Naive thymus-derived CD8-positive, alpha-beta T cell (primary cell): ENCODE measurements around the gene NSUN4. TPM values are rescaled to one million over a fixed set of nuclear protein-coding genes. Genes with fewer than 3 reads are reported as not detected.
"Not testable (repeated sequence)": the region's sequence is repeated elsewhere in the genome, so short reads cannot be mapped to it uniquely, and the experiment has no call there.

ENCODE experiments used
- ATAC-seq, 2 donors: fragments of 150-1000 bp; cut with Tn5 transposase in 1 of 2; sonication (Bioruptor Pico), chemical (Tn5 transposase) in 1 of 2; 1 replicate in 1 of 2; 2 replicates in 1 of 2; pipeline ENCODE4 v1.10.0; 2021; ENCODE audit warnings: mild to moderate bottlenecking in 2 of 2, moderate library complexity in 2 of 2
- POLR2A ChIA-PET: fragments of 350-600 bp; sonication (Branson Sonifier 250); formaldehyde crosslinking; loops from one replicate; lab custom pipeline; 2021; ENCODE audit warnings: antibody characterized with exemption; lab: Charles Lee
- DNase-seq, 10 donors: peaks; one replicate each; pipeline versions ENCODE4 v3.0.0 to v3.0.0-alpha.2; 2020 to 2022
- H3K27ac Mint-ChIP-seq, 10 donors: one replicate each; pipeline ENCODE4 v1.8.0; 2020 to 2022; ENCODE audit warnings: mild to moderate bottlenecking in 10 of 10, mixed read lengths in 10 of 10, moderate library complexity in 4 of 10, inconsistent platforms in 1 of 10
- H3K27me3 Mint-ChIP-seq, 5 donors: one replicate each; pipeline ENCODE4 v1.8.0; 2021 to 2022; ENCODE audit warnings: mixed read lengths in 5 of 5
- H3K36me3 Mint-ChIP-seq, 3 donors: one replicate each; pipeline ENCODE4 v1.8.0; 2020 to 2022; ENCODE audit warnings: mixed read lengths in 3 of 3, mild to moderate bottlenecking in 2 of 3, inconsistent platforms in 1 of 3
- H3K4me1 Mint-ChIP-seq, 4 donors: one replicate each; pipeline ENCODE4 v1.8.0; 2021 to 2022; ENCODE audit warnings: mixed read lengths in 4 of 4
- H3K4me3 Mint-ChIP-seq, 10 donors: one replicate each; pipeline ENCODE4 v1.8.0; 2020 to 2022; ENCODE audit warnings: mild to moderate bottlenecking in 10 of 10, mixed read lengths in 10 of 10, moderate library complexity in 6 of 10, inconsistent platforms in 1 of 10
- H3K9me3 Mint-ChIP-seq, 9 donors: one replicate each; pipeline ENCODE4 v1.8.0; 2020 to 2022; ENCODE audit warnings: mixed read lengths in 9 of 9, mild to moderate bottlenecking in 3 of 9, inconsistent platforms in 1 of 9, moderate library complexity in 1 of 9
- polyA plus RNA-seq, 3 donors: library from polyadenylated mRNA; unstranded; fragments of 300-500 nt; fragmentation: Illumina TruSeq; gene quantifications; one replicate each; pipeline ENCODE4 v1.2.3, GENCODE V29; 2021
- total RNA-seq, 8 experiments: library from RNA in 2 of 8; stranded (reverse) in 2 of 8; gene quantifications; one replicate each; pipeline ENCODE4 v1.2.3 and lab custom pipeline; 2021 to 2026

NSUN4 gene
- total and polyA plus RNA-seq, 5 experiments from 2014 or later, result 10.3 to 29.7 (median 14.0) TPM

- ATAC-seq, H3K4me1 Mint-ChIP-seq, H3K36me3 Mint-ChIP-seq, POLR2A ChIA-PET, DNase-seq, H3K9me3 Mint-ChIP-seq, H3K27me3 Mint-ChIP-seq, H3K4me3 Mint-ChIP-seq: not testable (repeated sequence)
- H3K27ac Mint-ChIP-seq, result peak overlapping the region in 1 of 10 donors; percentile 34
Observed at GRCh38 chr1:46331786-46332540, 8.6 kb upstream of the NSUN4 start.

DNA sequence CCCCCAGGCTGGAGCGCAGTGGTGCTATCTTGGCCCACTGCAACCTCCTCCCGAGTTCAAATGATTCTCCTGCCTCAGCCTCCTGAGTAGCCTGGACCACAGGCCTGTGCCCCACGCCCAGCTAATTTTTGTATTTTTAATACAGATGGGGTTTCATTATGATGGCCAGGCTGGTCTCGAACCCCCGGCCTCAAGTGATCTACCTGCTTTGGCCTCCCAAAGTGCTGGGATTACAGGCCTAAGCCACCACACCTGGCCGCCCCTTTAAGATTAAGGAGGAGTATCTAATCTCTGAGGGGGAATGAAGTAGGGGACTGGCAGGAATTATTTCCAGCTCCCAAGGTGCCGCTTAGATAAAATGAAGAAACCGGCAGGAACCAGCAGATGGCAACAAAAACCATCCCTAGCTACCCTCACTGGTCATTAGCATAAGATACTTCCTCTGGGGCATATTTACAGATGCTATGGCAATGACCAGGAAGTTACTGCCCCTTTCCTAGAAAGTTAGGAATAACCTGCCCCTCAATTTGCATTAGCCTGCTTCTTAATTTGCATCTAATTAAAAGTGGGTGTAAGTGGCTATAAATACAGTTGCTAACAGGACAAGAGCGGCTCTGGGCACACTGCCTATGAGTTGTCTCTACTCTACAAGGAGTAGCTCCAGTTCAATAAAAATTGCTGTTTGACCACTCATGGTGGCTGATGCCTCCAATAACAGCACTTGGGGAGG lies 7.1 kb upstream of the NSUN4 start:
- Mint-ChIP-seq H3K27ac (no peak overlapping the region), H3K4me1 (no peaks in the 10 kb centered on the region), H3K4me3 (no peak overlapping the region), H3K9me3 (no peaks in the 10 kb centered on the region), H3K27me3 (no peaks in the 10 kb centered on the region), H3K36me3 (no peaks in the 10 kb centered on the region)
- POLR2A ChIA-PET, result no interaction called here
- DNase-seq (no peak), ATAC-seq (no peak)

GRCh38 chr1:46334030-46334384 lies 6.6 kb upstream of the NSUN4 start:
- no peak overlapping the region for H3K27ac Mint-ChIP-seq
- ATAC-seq (no peak), DNase-seq (no peak)
- peaks cover 0 to 4% (median 1%) of the 10 kb centered on the region in 4 donors for H3K4me1 Mint-ChIP-seq
- no peak overlapping the region for H3K4me3 Mint-ChIP-seq
- no peaks in the 10 kb centered on the region for H3K36me3 Mint-ChIP-seq
- H3K27me3 Mint-ChIP-seq, result no peaks in the 10 kb centered on the region
- H3K9me3 Mint-ChIP-seq, result no peaks in the 10 kb centered on the region
- POLR2A ChIA-PET, result no interaction called here

GRCh38 chr1:46335081-46335480 lies 5.5 kb upstream of the NSUN4 start:
- ATAC-seq (no peak), DNase-seq (no peak)
- Mint-ChIP-seq H3K4me3 (no peak overlapping the region), H3K36me3 (no peaks in the 10 kb centered on the region), H3K27ac (no peak overlapping the region), H3K9me3 (no peaks in the 10 kb centered on the region), H3K27me3 (no peaks in the 10 kb centered on the region), H3K4me1 (peaks cover 4 to 11% (median 6%) of the 10 kb centered on the region in 4 donors)
- POLR2A ChIA-PET, result no interaction called here

DNA sequence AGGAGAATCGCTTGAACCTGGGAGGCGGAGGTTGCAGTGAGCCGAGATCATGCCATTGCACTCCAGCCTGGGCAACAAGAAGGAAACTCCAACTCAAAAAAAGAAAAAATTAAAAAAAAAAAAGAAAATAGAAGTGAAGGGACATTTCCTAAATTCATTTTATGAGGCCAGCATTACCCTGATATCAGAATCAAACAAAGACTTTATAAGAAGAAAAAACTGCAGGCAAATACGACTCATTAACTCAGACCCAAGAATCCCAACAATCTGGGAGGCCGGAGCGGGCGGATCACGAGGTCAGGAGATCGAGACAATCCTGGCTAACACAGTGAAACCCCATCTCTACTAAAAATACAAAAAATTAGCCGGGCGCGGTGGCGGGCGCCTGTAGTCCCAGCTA lies 3.2 kb upstream of the NSUN4 start:
- POLR2A ChIA-PET, result interaction anchor here (0.6 kb wide), 1 partner anchor 25 kb away, joined by 4 read pairs; no protein-coding TSS in a partner anchor
- not testable (repeated sequence) for ATAC-seq, H3K36me3 Mint-ChIP-seq, H3K27ac Mint-ChIP-seq, H3K4me3 Mint-ChIP-seq, DNase-seq, H3K27me3 Mint-ChIP-seq, H3K9me3 Mint-ChIP-seq
- peaks cover 24 to 34% (median 28%) of the 10 kb centered on the region in 4 donors for H3K4me1 Mint-ChIP-seq

- ATAC-seq (no peak), DNase-seq (peak in 2 of 10 donors; percentile 7 to 13)
- Mint-ChIP-seq H3K9me3 (peaks cover 0 to 2% (median 0%) of the 10 kb centered on the region in 9 donors), H3K4me1 (peaks cover 32 to 59% (median 50%) of the 10 kb centered on the region in 4 donors), H3K4me3 (peak overlapping the region; percentile 97 to 100 (median 100)), H3K36me3 (peaks cover 0 to 24% (median 3%) of the 10 kb centered on the region in 3 donors), H3K27ac (peak overlapping the region; percentile 95 to 100 (median 100)), H3K27me3 (no peaks in the 10 kb centered on the region)
- POLR2A ChIA-PET, result interaction anchor here (0.6 to 2.0 kb wide), 4 partner anchors 10 to 95 kb away, joined by 3 to 30 read pairs (median 7); partner anchors contain the start of genes LRRC41, RAD54L and UQCRH
Observed at GRCh38 chr1:46341222-46342083, 846 bp downstream of the NSUN4 start.

DNA sequence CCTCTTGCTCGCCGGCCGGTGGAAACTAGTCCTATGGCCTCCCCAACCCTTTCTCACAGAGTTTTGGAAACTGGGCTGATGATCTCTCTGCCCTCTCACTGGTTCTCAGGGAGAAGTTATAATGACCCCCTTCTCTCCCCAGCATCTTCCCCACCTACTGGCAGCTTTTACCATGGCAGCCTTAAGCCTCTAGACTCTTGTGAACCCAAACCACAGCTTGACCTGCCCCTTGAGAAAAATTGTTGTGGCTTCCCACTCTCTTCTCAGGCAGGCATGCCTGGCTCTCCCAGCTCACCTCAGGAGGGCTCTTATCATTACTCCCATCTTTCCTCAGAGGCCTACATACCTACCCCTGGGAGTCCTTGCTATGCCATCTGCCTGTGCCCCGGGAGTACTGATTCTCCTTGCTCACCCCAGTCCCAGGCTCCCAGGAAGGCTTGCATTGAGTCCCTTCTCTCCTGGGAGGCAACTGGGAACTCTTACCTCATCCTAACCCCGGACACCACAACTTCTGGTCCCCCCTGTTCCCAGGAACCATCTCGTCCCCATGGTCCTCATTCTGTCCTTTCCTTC lies 1.6 kb downstream of the NSUN4 start:
- no peaks in the 10 kb centered on the region for H3K27me3 Mint-ChIP-seq
- H3K9me3 Mint-ChIP-seq, result peaks cover 0 to 2% (median 0%) of the 10 kb centered on the region in 9 donors
- peaks cover 0 to 31% (median 3%) of the 10 kb centered on the region in 3 donors for H3K36me3 Mint-ChIP-seq
- DNase-seq (peak in 2 of 10 donors; percentile 12 to 19), ATAC-seq (no peak)
- peaks cover 32 to 59% (median 50%) of the 10 kb centered on the region in 4 donors for H3K4me1 Mint-ChIP-seq
- peak overlapping the region; percentile 95 to 100 (median 100) for H3K27ac Mint-ChIP-seq
- peak overlapping the region; percentile 97 to 100 (median 100) for H3K4me3 Mint-ChIP-seq
- POLR2A ChIA-PET, result interaction anchor here (0.6 kb wide), 1 partner anchor 10 kb away, joined by 3 read pairs; no protein-coding TSS in a partner anchor

- Mint-ChIP-seq H3K9me3 (peaks cover 0 to 2% (median 0%) of the 10 kb centered on the region in 9 donors), H3K4me1 (peaks cover 34 to 64% (median 55%) of the 10 kb centered on the region in 4 donors), H3K27me3 (no peaks in the 10 kb centered on the region), H3K36me3 (peaks cover 0 to 38% (median 3%) of the 10 kb centered on the region in 3 donors), H3K27ac (peak overlapping the region; percentile 95 to 100 (median 100)), H3K4me3 (peak overlapping the region in 7 of 10 donors; percentile 97 to 100 (median 100))
- DNase-seq, result no peak
- POLR2A ChIA-PET, result no interaction called here
- ATAC-seq, result no peak
Observed at GRCh38 chr1:46342677-46343350, 2.2 kb downstream of the NSUN4 start.

DNA sequence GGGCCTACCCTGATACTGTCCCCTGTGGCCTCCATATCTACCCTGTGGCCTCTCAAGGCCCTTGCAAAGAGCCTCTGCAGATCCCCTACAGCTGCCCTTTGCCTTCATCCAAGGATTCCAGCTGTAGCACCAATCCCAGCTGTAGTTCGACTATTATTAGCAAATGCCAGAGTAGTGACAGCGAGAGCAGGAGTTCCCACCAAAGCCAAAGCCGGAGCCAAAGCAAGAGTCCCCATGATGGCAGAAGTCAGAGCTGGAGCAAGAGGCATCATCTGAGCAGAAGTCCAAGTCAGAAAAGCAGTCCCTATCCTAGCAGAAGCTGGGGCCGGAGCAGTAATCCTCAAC lies 2.7 kb downstream of the NSUN4 start:
- ATAC-seq (no peak), DNase-seq (no peak)
- Mint-ChIP-seq H3K4me3 (peak overlapping the region in 1 of 10 donors; percentile 61), H3K36me3 (peaks cover 0 to 43% (median 3%) of the 10 kb centered on the region in 3 donors), H3K27me3 (no peaks in the 10 kb centered on the region), H3K9me3 (peaks cover 0 to 2% (median 0%) of the 10 kb centered on the region in 9 donors), H3K27ac (peak overlapping the region in 9 of 10 donors; percentile 95 to 100 (median 100)), H3K4me1 (peaks cover 37 to 69% (median 60%) of the 10 kb centered on the region in 4 donors)
- POLR2A ChIA-PET, result no interaction called here

DNA sequence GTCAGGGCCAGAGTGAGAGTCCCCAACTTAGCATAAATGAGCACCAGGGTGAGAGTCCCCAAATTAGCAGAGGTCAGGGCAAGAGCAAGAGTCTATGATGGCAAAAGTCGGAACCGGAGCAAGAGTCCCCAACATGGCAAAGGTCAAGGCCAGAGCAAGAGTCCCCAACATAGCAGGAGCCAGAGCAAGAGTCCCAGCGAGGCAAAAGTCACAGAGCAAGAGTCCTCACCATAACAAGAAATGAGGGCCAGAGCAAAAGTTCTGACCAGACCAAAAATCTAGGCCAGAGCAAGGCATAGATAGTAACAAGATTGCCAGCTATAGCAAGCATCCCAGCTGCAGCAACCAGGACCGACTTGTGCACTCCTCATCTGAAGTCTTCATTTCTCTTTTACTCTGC lies 3.1 kb downstream of the NSUN4 start:
- Mint-ChIP-seq H3K4me1 (peaks cover 36 to 69% (median 59%) of the 10 kb centered on the region in 4 donors), H3K36me3 (peaks cover 0 to 44% (median 3%) of the 10 kb centered on the region in 3 donors), H3K27me3 (no peaks in the 10 kb centered on the region), H3K9me3 (peaks cover 0 to 2% (median 0%) of the 10 kb centered on the region in 9 donors), H3K4me3 (no peak overlapping the region), H3K27ac (peak overlapping the region in 9 of 10 donors; percentile 95 to 100 (median 100))
- DNase-seq, result no peak
- POLR2A ChIA-PET, result no interaction called here
- no peak for ATAC-seq

DNA sequence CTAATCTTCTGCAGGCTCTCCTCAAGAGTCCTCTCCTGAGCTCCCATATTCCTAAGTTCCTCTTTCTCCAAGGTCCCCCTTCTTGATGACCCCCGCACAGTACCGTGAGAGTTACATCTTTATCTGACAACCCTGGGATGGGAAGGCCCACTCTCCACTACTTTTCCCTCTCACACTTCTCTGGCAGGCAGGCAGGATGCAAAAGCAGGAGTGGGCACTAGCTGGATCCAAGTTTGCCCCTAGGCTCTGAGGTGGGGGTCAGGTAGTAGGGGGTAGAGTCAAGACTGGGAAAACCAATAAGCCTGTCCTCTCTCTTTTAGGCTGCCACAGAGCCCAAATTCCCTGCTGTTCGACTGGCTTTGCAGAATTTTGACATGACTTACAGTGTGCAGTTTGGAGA lies 3.9 kb downstream of the NSUN4 start:
- DNase-seq (no peak), ATAC-seq (no peak)
- POLR2A ChIA-PET, result no interaction called here
- H3K36me3 Mint-ChIP-seq, result peaks cover 0 to 52% (median 3%) of the 10 kb centered on the region in 3 donors
- H3K27me3 Mint-ChIP-seq, result no peaks in the 10 kb centered on the region
- no peak overlapping the region for H3K4me3 Mint-ChIP-seq
- peak overlapping the region in 9 of 10 donors; percentile 33 to 100 (median 95) for H3K27ac Mint-ChIP-seq
- peaks cover 0 to 2% (median 0%) of the 10 kb centered on the region in 9 donors for H3K9me3 Mint-ChIP-seq
- H3K4me1 Mint-ChIP-seq, result peaks cover 35 to 67% (median 55%) of the 10 kb centered on the region in 4 donors
